Neural progenitor cell (in vitro differentiated cells): ENCODE results near the gene CTNNA1. TPM values are rescaled to one million over a fixed set of nuclear protein-coding genes. Genes with fewer than 3 reads are reported as not detected.

Experiments
- DNase-seq: peaks from one replicate; pipeline ENCODE4 v3.0.0-alpha.2; 2016; ENCODE audit warnings: low spot score
- H2AFZ ChIP-seq: fragments of 200-600 bp; sonication (generic); replicated peaks from 2 replicates; pipeline ENCODE4 v1.6.1; 2016; ENCODE audit warnings: antibody characterized with exemption
- H3F3A ChIP-seq: fragments of 200-600 bp; sonication (generic); 2 replicates; pipeline ENCODE4 v1.6.1; 2016; ENCODE audit warnings: antibody characterized with exemption, low read depth
- H3K27ac ChIP-seq: fragments of 200-600 bp; sonication (generic); 2 replicates; pipeline ENCODE4 v1.5.1; 2016; ENCODE audit warnings: mild to moderate bottlenecking
- H3K27me3 ChIP-seq: fragments of 200-600 bp; sonication (generic); 2 replicates; pipeline ENCODE4 v1.6.1; 2016; ENCODE audit warnings: mild to moderate bottlenecking, moderate library complexity
- H3K36me3 ChIP-seq: fragments of 200-600 bp; sonication (generic); 2 replicates; pipeline ENCODE4 v1.5.1; 2016
- H3K4me1 ChIP-seq: fragments of 200-600 bp; sonication (generic); 2 replicates; pipeline ENCODE4 v1.6.1; 2016; ENCODE audit warnings: mixed run types
- H3K4me2 ChIP-seq: fragments of 200-600 bp; sonication (generic); 2 replicates; pipeline ENCODE4 v1.6.1; 2016
- H3K4me3 ChIP-seq: fragments of 200-600 bp; sonication (generic); 2 replicates; pipeline ENCODE4 v1.5.1; 2016
- H3K79me2 ChIP-seq: fragments of 200-600 bp; sonication (generic); 2 replicates; pipeline ENCODE4 v1.6.1; 2016; ENCODE audit warnings: low read depth
- H3K9ac ChIP-seq: fragments of 200-600 bp; sonication (generic); 2 replicates; pipeline ENCODE4 v1.6.1; 2016
- H3K9me3 ChIP-seq: fragments of 200-600 bp; sonication (generic); 2 replicates; pipeline ENCODE4 v1.5.1; 2016; ENCODE audit warnings: low read depth
- H4K20me1 ChIP-seq: fragments of 200-600 bp; sonication (generic); 2 replicates; pipeline ENCODE4 v1.6.1; 2016; ENCODE audit warnings: low read depth
- H3K27ac Mint-ChIP-seq: 3 replicates; pipeline ENCODE4 v1.8.0; 2021; ENCODE audit warnings: mixed read lengths
- H3K27me3 Mint-ChIP-seq: 2 replicates; pipeline ENCODE4 v1.8.0; 2022; ENCODE audit warnings: low read depth, mild to moderate bottlenecking, inconsistent platforms, moderate library complexity, mixed read lengths; ENCODE audit not compliant: insufficient read depth
- H3K36me3 Mint-ChIP-seq: 3 replicates; pipeline ENCODE4 v1.8.0; 2021; ENCODE audit warnings: mixed read lengths
- H3K4me1 Mint-ChIP-seq: 3 replicates; pipeline ENCODE4 v1.8.0; 2021; ENCODE audit warnings: mixed read lengths
- H3K4me3 Mint-ChIP-seq: 3 replicates; pipeline ENCODE4 v1.8.0; 2021; ENCODE audit warnings: mild to moderate bottlenecking, moderate library complexity, mixed read lengths
- H3K9me3 Mint-ChIP-seq: 3 replicates; pipeline ENCODE4 v1.8.0; 2020; ENCODE audit warnings: mixed read lengths
- CTCF ChIP-seq: fragments of 200-600 bp; sonication (generic); IDR thresholded peaks from 2 replicates; pipeline ENCODE4 v1.5.1; 2017; ENCODE audit warnings: antibody characterized with exemption, mild to moderate bottlenecking
- EZH2 ChIP-seq: fragments of 200-600 bp; sonication (generic); IDR thresholded peaks from 2 replicates; pipeline ENCODE4 v1.6.1; 2017; ENCODE audit warnings: antibody characterized with exemption, mild to moderate bottlenecking, moderate library complexity
- EZH2phosphoT487 ChIP-seq: fragments of 200-600 bp; sonication (generic); IDR thresholded peaks from 2 replicates; pipeline ENCODE4 v1.6.1; 2017; ENCODE audit warnings: antibody characterized with exemption
- total RNA-seq: library from RNA; depleted of rRNA; stranded (reverse); fragments of >200 nt; gene quantifications from 2 replicates; pipeline ENCODE4 v1.2.3, GENCODE V29; 2015; ENCODE audit warnings: low replicate concordance

Gene CTNNA1
- total RNA-seq, 1 donor from 2014 or later = 305 TPM

- TF ChIP-seq EZH2phosphoT487 (no peak), EZH2 (no peak), CTCF (no peak)
- Histone ChIP-seq H3K9ac (no peak overlapping the region), H3F3A (no peaks in the 10 kb centered on the region), H3K4me1 (peaks cover 12% of the 10 kb centered on the region), H3K79me2 (peaks cover 58% of the 10 kb centered on the region), H3K27me3 (no peaks in the 10 kb centered on the region), H3K27ac (no peak overlapping the region), H2AFZ (no peak overlapping the region), H3K4me2 (no peak overlapping the region), H4K20me1 (no peaks in the 10 kb centered on the region), H3K36me3 (peaks cover 19% of the 10 kb centered on the region), H3K4me3 (no peak overlapping the region), H3K9me3 (no peaks in the 10 kb centered on the region)
- H3K36me3 Mint-ChIP-seq = peaks cover 40% of the 10 kb centered on the region
- H3K9me3 Mint-ChIP-seq = peaks cover 4% of the 10 kb centered on the region
- no peak overlapping the region for H3K4me3 Mint-ChIP-seq
- no peak for DNase-seq
- H3K4me1 Mint-ChIP-seq = no peaks in the 10 kb centered on the region
- H3K27me3 Mint-ChIP-seq = peaks cover 2% of the 10 kb centered on the region
- no peak overlapping the region for H3K27ac Mint-ChIP-seq
Observed at GRCh38 chr5:138884094-138884493, 130.9 kb downstream of the CTNNA1 start.

- Mint-ChIP-seq H3K27me3 (no peaks in the 10 kb centered on the region), H3K4me3 (no peak overlapping the region)
Observed at GRCh38 chr5:138884554-138884953, 131.3 kb downstream of the CTNNA1 start.

GRCh38 chr5:138889994-138890393 lies 136.8 kb downstream of the CTNNA1 start:
- no peaks in the 10 kb centered on the region for H3F3A ChIP-seq
- H3K4me2 ChIP-seq = no peak overlapping the region
- no peaks in the 10 kb centered on the region for H3K27me3 ChIP-seq
- no peak overlapping the region for H3K4me3 ChIP-seq
- Mint-ChIP-seq H3K9me3 (peaks cover 9% of the 10 kb centered on the region), H3K27me3 (peaks cover 2% of the 10 kb centered on the region), H3K27ac (no peak overlapping the region), H3K4me1 (no peaks in the 10 kb centered on the region), H3K4me3 (no peak overlapping the region), H3K36me3 (peaks cover 44% of the 10 kb centered on the region)
- no peaks in the 10 kb centered on the region for H4K20me1 ChIP-seq
- H3K79me2 ChIP-seq = peaks cover under 1% of the 10 kb centered on the region
- TF ChIP-seq EZH2 = no peak
- no peak for TF ChIP-seq EZH2phosphoT487
- no peak for TF ChIP-seq CTCF
- DNase-seq = no peak
- no peak overlapping the region for H3K27ac ChIP-seq
- no peaks in the 10 kb centered on the region for H3K4me1 ChIP-seq
- H2AFZ ChIP-seq = no peak overlapping the region
- H3K36me3 ChIP-seq = peaks cover 34% of the 10 kb centered on the region
- no peak overlapping the region for H3K9ac ChIP-seq
- peaks cover 6% of the 10 kb centered on the region for H3K9me3 ChIP-seq

More at GRCh38 chr5:138884554-138884953, 131.3 kb downstream of the CTNNA1 start:
- Histone ChIP-seq H3K27ac (no peak overlapping the region), H2AFZ (no peak overlapping the region), H3K27me3 (no peaks in the 10 kb centered on the region), H3K9ac (no peak overlapping the region), H3K4me3 (no peak overlapping the region), H3K4me2 (no peak overlapping the region), H4K20me1 (no peaks in the 10 kb centered on the region), H3K79me2 (peaks cover 54% of the 10 kb centered on the region), H3K36me3 (peaks cover 22% of the 10 kb centered on the region), H3K9me3 (no peaks in the 10 kb centered on the region), H3F3A (no peaks in the 10 kb centered on the region), H3K4me1 (peaks cover 12% of the 10 kb centered on the region)
- TF ChIP-seq CTCF = no peak
- no peak for TF ChIP-seq EZH2phosphoT487
- no peak for TF ChIP-seq EZH2
- H3K9me3 Mint-ChIP-seq = peaks cover 4% of the 10 kb centered on the region
- H3K36me3 Mint-ChIP-seq = peaks cover 40% of the 10 kb centered on the region
- DNase-seq = no peak
- no peak overlapping the region for H3K27ac Mint-ChIP-seq
- no peaks in the 10 kb centered on the region for H3K4me1 Mint-ChIP-seq
